HepG2 (cell line): Measurements from ENCODE around the gene IQGAP3. TPM values are rescaled to one million over a fixed set of nuclear protein-coding genes. Genes with fewer than 3 reads are reported as not detected.

Experiments used
- ATAC-seq: fragments of 200-7000 bp; cut with Tn5 transposase; 3 replicates; pipeline ENCODE4 v1.9.1; 2020; ENCODE audit warnings: mild to moderate bottlenecking, moderate library complexity
- BruUV-seq: library from RNA; stranded (reverse); fragments of 400-500 nt; replicated peaks from 2 replicates; lab custom pipeline; 2021; lab: Mats Ljungman, UMichigan
- CTCF ChIA-PET: fragments of 300-600 bp; formaldehyde crosslinking; extraction: SDS; loops from one replicate; lab custom pipeline; 2021; ENCODE audit warnings: low total read pairs, inconsistent platforms, low intra/inter-chr PET ratio; lab: Yijun Ruan, JAX
- POLR2A ChIA-PET: fragments of 350-600 bp; sonication (Branson Sonifier 250); formaldehyde crosslinking; loops from one replicate; lab custom pipeline; 2020; ENCODE audit warnings: antibody characterized with exemption, inconsistent platforms; lab: Yijun Ruan, JAX
- DNase-seq: peaks from one replicate; pipeline ENCODE4 v3.0.0-alpha.2; 2015; ENCODE audit warnings: low spot score
- FAIRE-seq: peaks from 3 replicates; lab custom pipeline; 2011; peaks lifted over from hg19 to GRCh38; lab: Jason Lieb, UNC
- H2AFZ ChIP-seq: one replicate; pipeline ENCODE4 v1.6.1; 2011; ENCODE audit warnings: low read length, inconsistent platforms
- H3K27ac ChIP-seq: fragments of 300-600 bp; 3 replicates; pipeline ENCODE4 v1.8.0; 2011; ENCODE audit warnings: mixed run types, mild to moderate bottlenecking, mixed read lengths, low read length, inconsistent platforms; ENCODE audit not compliant: insufficient read depth; ENCODE audit errors: extremely low read length
- H3K27me3 ChIP-seq, 2 experiments: fragments of 200-600 bp in 1 of 2; 2 replicates in 1 of 2; 3 replicates in 1 of 2; pipeline versions ENCODE4 v1.6.0 to v1.8.0; 2011; ENCODE audit warnings: low read length in 2 of 2, mild to moderate bottlenecking in 2 of 2, moderate library complexity in 2 of 2, inconsistent platforms in 1 of 2; ENCODE audit not compliant: insufficient read depth in 2 of 2, control insufficient read depth in 1 of 2
- H3K36me3 ChIP-seq, 2 experiments: fragments of 200-600 bp in 1 of 2; replicated peaks in 1 of 2; 2 replicates in 1 of 2; 3 replicates in 1 of 2; pipeline versions ENCODE4 v1.5.1 to v1.8.0; 2011; ENCODE audit warnings: low read length in 2 of 2, inconsistent platforms in 1 of 2; ENCODE audit not compliant: insufficient read depth in 2 of 2, control insufficient read depth in 1 of 2
- H3K4me1 ChIP-seq: 2 replicates; pipeline ENCODE4 v1.5.1; 2012; ENCODE audit warnings: low read length, inconsistent platforms; ENCODE audit not compliant: insufficient read depth
- H3K4me2 ChIP-seq: 2 replicates; pipeline ENCODE4 v1.6.0; 2011; ENCODE audit warnings: low read depth, low read length, inconsistent platforms
- H3K4me3 ChIP-seq, 3 experiments: fragments of 200-600 bp in 1 of 3; sonication (generic), shearing (Covaris generic) in 1 of 3; replicated peaks in 1 of 3; 2 replicates each; pipeline ENCODE4 v1.5.1; 2011 to 2016; ENCODE audit warnings: low read length in 3 of 3, inconsistent platforms in 2 of 3, low read depth in 2 of 3, mild to moderate bottlenecking in 2 of 3, control low read depth in 1 of 3, mixed read lengths in 1 of 3; ENCODE audit not compliant: insufficient read depth in 1 of 3
- H3K79me2 ChIP-seq: one replicate; pipeline ENCODE4 v1.6.1; 2011; ENCODE audit warnings: low read length, inconsistent platforms; ENCODE audit not compliant: insufficient read depth
- H3K9ac ChIP-seq: 2 replicates; pipeline ENCODE4 v1.6.0; 2011; ENCODE audit warnings: mild to moderate bottlenecking, low read depth, low read length, inconsistent platforms; ENCODE audit not compliant: insufficient read depth
- H3K9me3 ChIP-seq: 2 replicates; pipeline ENCODE4 v1.5.1; 2012; ENCODE audit warnings: mild to moderate bottlenecking, low read length
- H4K20me1 ChIP-seq: 2 replicates; pipeline ENCODE4 v1.6.0; 2011; ENCODE audit warnings: inconsistent platforms, mild to moderate bottlenecking, low read length, moderate library complexity; ENCODE audit not compliant: insufficient read depth
- ELF3 ChIP-seq: IDR thresholded peaks from 2 replicates; pipeline ENCODE4 v1.6.1; 2016; ENCODE audit warnings: missing genetic modification reagents, missing compliant biosample characterization
- FOSL2 ChIP-seq: sonication (generic); formaldehyde crosslinking; IDR thresholded peaks from 2 replicates; pipeline ENCODE4 v1.4.0; 2020; ENCODE audit warnings: missing genetic modification reagents
- HHEX ChIP-seq: IDR thresholded peaks from 2 replicates; pipeline ENCODE4 v1.6.1; 2016; ENCODE audit warnings: control low read depth
- HMGA1 ChIP-seq: sonication (generic); formaldehyde crosslinking; conservative IDR thresholded peaks from 2 replicates; pipeline ENCODE4 v1.4.0; 2020; ENCODE audit warnings: missing genetic modification reagents
- KLF6 ChIP-seq: IDR thresholded peaks from 2 replicates; pipeline ENCODE4 v1.8.0; 2016; ENCODE audit warnings: missing biosample characterization, missing genetic modification reagents
- MLLT10 ChIP-seq: sonication (generic); formaldehyde crosslinking; IDR thresholded peaks from 2 replicates; pipeline ENCODE4 v1.4.0; 2020; ENCODE audit warnings: missing genetic modification reagents
- NAIF1 ChIP-seq: sonication (generic); formaldehyde crosslinking; IDR thresholded peaks from 2 replicates; pipeline ENCODE4 v1.5.0; 2020; ENCODE audit warnings: mild to moderate bottlenecking, missing genetic modification reagents, borderline replicate concordance
- NFYB ChIP-seq: sonication (generic); formaldehyde crosslinking; IDR thresholded peaks from 2 replicates; pipeline ENCODE4 v1.4.0; 2020; ENCODE audit warnings: missing genetic modification reagents
- NFYC ChIP-seq: IDR thresholded peaks from 2 replicates; pipeline ENCODE4 v1.6.1; 2016; ENCODE audit warnings: missing genetic modification reagents, missing compliant biosample characterization
- SRSF4 ChIP-seq: fragments of 200-400 bp; formaldehyde crosslinking; IDR thresholded peaks from one replicate; pipeline ENCODE4 v1.6.1; 2018; ENCODE audit warnings: mild to moderate bottlenecking, low read depth, low read length, moderate library complexity; ENCODE audit not compliant: poor library complexity, severe bottlenecking
- ZC3H4 ChIP-seq: sonication (generic); formaldehyde crosslinking; IDR thresholded peaks from 2 replicates; pipeline ENCODE4 v1.4.0; 2020; ENCODE audit warnings: missing genetic modification reagents, borderline replicate concordance
- ZNF260 ChIP-seq: sonication (generic); formaldehyde crosslinking; IDR thresholded peaks from 2 replicates; pipeline ENCODE4 v1.4.0; 2020; ENCODE audit warnings: missing genetic modification reagents, low read depth, mild to moderate bottlenecking, borderline replicate concordance
- ZNF264 ChIP-seq: sonication (generic); formaldehyde crosslinking; IDR thresholded peaks from 2 replicates; pipeline ENCODE4 v1.4.0; 2020; ENCODE audit warnings: missing genetic modification reagents
- ZNF782 ChIP-seq: sonication (generic); formaldehyde crosslinking; IDR thresholded peaks from 2 replicates; pipeline ENCODE4 v1.4.0; 2020; ENCODE audit warnings: missing genetic modification reagents, mild to moderate bottlenecking, borderline replicate concordance
- WGBS: methylation state at CpG from one replicate; pipeline ENCODE4 v1.1.6; 2017; ENCODE audit warnings: low lambda C conversion rate; 5-methylcytosine and 5-hydroxymethylcytosine counted together
- in situ Hi-C: cut with HindIII; loops from 2 replicates; pipeline ENCODE4 v1.10.0; 2017; ENCODE audit warnings: low pct_unique_long_range_greater_than_20kb; ENCODE audit not compliant: extremely low pct_ligation_motif_present
- intact Hi-C: fragments of 100-400 bp; cut with micrococcal nuclease; formaldehyde crosslinking; loops from one replicate; pipeline ENCODE4 v1.10.0; 2022; ENCODE audit not compliant: unreplicated experiment
- polyA plus RNA-seq, 8 experiments: library from polyadenylated mRNA; depleted of rRNA in 3 of 8; stranded (reverse) in 7 of 8; unstranded in 1 of 8; fragments of >200 nt; fragmentation: Illumina TruSeq in 4 of 8; extraction: Trizol in 4 of 8; gene quantifications; 2 replicates each; pipeline versions ENCODE4 v1.2.1 to v1.2.3, GENCODE V29; 2011 to 2016; ENCODE audit warnings: low read depth in 4 of 8, missing spikeins in 1 of 8, mixed read lengths in 1 of 8; ENCODE audit not compliant: insufficient read depth in 1 of 8
- total RNA-seq, 5 experiments: library from RNA; depleted of rRNA; stranded (reverse); fragments of >200 nt; fragmentation: Illumina TruSeq; extraction: Trizol; gene quantifications; 2 replicates each; pipeline ENCODE4 v1.2.3, GENCODE V29; 2016; ENCODE audit warnings: low read depth in 1 of 5
- TF ChIP-seq, protein P1 (sequence below): sonication (generic); formaldehyde crosslinking; IDR thresholded peaks from 2 replicates; pipeline ENCODE4 v1.9.0; 2021; ENCODE audit warnings: missing genetic modification reagents, mild to moderate bottlenecking, borderline replicate concordance
- TF ChIP-seq, protein P2 (sequence below): IDR thresholded peaks from 2 replicates; pipeline ENCODE4 v1.6.1; 2016; ENCODE audit warnings: mild to moderate bottlenecking, missing biosample characterization, missing genetic modification reagents
- TF ChIP-seq, protein P3 (sequence below): sonication (generic); formaldehyde crosslinking; IDR thresholded peaks from 2 replicates; pipeline ENCODE4 v1.4.0; 2020; ENCODE audit warnings: missing genetic modification reagents
- TF ChIP-seq, protein P4 (sequence below): sonication (generic); formaldehyde crosslinking; IDR thresholded peaks from 2 replicates; pipeline ENCODE4 v1.4.0; 2020; ENCODE audit warnings: missing genetic modification reagents, borderline replicate concordance

Gene IQGAP3
- total and polyA plus RNA-seq, 2 of the 13 experiments (the other 11 are each of a cell fraction or from before 2014, with no cell fraction given): 13.5 to 14.1 TPM

DNA sequence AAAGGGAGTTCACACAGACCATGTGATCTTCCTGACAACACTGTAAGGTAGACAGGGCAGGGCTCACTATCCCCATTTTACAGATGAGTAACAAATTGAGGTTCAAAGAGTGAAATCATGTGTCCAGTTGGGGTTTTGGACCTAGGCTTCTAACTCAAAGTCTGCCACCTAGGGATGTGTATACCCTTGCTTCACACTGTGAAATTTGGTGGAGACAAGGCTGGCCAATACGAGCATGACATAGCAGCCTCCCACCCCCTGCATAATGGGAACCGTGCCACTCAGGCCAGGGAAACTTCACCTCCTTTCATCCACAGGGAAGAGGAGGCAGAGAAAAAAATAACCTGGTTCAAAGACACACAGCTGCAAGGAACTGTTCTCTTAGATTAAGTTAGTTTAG lies 6.8 kb downstream of the IQGAP3 start (continued):
- TF ChIP-seq, protein P1, sequence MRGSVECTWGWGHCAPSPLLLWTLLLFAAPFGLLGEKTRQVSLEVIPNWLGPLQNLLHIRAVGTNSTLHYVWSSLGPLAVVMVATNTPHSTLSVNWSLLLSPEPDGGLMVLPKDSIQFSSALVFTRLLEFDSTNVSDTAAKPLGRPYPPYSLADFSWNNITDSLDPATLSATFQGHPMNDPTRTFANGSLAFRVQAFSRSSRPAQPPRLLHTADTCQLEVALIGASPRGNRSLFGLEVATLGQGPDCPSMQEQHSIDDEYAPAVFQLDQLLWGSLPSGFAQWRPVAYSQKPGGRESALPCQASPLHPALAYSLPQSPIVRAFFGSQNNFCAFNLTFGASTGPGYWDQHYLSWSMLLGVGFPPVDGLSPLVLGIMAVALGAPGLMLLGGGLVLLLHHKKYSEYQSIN (CRISPR knock-in tag): no peak
- no peak for TF ChIP-seq NFYB (CRISPR knock-in tag)
- TF ChIP-seq KLF6: no peak
- no peak for TF ChIP-seq ZC3H4
- no peak for TF ChIP-seq ZNF782
- TF ChIP-seq ELF3 (CRISPR knock-in tag): no peak
- no peak for TF ChIP-seq NFYC (CRISPR knock-in tag)
- no peak for TF ChIP-seq FOSL2
- TF ChIP-seq HHEX (CRISPR knock-in tag): no peak
- TF ChIP-seq, protein P2, sequence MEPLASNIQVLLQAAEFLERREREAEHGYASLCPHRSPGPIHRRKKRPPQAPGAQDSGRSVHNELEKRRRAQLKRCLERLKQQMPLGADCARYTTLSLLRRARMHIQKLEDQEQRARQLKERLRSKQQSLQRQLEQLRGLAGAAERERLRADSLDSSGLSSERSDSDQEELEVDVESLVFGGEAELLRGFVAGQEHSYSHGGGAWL (CRISPR knock-in tag): no peak
- TF ChIP-seq NAIF1 (CRISPR knock-in tag): no peak
- no peak for TF ChIP-seq ZNF264 (CRISPR knock-in tag)

DNA sequence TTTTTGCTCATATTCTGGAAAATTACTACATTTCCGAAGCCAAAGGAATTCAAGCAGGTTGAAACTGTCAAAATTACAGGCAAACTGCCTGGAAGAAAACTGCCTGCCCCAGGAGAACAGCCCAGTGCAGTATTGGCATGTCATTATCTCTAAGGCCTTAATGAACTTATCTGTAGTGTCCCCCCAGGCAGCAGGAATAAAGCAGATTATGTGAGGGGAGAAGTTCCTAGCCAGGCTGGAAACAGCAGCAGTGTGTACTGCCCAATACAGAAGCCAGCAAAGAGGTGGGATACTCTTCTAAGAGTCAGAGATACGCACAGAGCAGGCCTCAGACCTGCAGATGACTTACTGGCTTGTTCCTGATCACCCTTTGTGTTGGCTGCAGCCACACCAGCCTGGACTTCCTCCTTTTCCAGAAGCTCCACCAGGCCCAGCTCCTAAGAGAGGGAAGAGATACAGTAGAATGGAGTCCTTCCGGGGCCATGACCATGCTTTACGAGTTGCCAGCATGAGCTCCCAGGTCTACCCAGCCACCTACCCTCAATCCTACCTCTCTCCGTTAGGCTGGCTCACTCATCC lies 11.7 kb downstream of the IQGAP3 start:
- H3K4me1 ChIP-seq: no peaks in the 10 kb centered on the region
- no peak overlapping the region for H2AFZ ChIP-seq
- no peak for FAIRE-seq
- no peaks in the 10 kb centered on the region for H3K27me3 ChIP-seq
- POLR2A ChIA-PET: no interaction called here
- no peak for ATAC-seq
- no peaks in the 10 kb centered on the region for H4K20me1 ChIP-seq
- 72% methylated on average over 5 of the region's 5 CpGs for WGBS
- DNase-seq: no peak
- intact Hi-C loops: no loop called here
- no peaks in the 10 kb centered on the region for H3K79me2 ChIP-seq
- CTCF ChIA-PET: no interaction called here
- no peak overlapping the region for H3K9ac ChIP-seq
- peaks cover 15 to 48% of the 10 kb centered on the region in 2 experiments; a peak in 4 of 5 replicates for H3K36me3 ChIP-seq
- H3K9me3 ChIP-seq: no peaks in the 10 kb centered on the region
- H3K27ac ChIP-seq: no peak overlapping the region
- H3K4me3 ChIP-seq: no peak overlapping the region
- H3K4me2 ChIP-seq: no peak overlapping the region
- in situ Hi-C loops: no loop called here
- BruUV-seq: no TSS peak
- TF ChIP-seq, protein P3, sequence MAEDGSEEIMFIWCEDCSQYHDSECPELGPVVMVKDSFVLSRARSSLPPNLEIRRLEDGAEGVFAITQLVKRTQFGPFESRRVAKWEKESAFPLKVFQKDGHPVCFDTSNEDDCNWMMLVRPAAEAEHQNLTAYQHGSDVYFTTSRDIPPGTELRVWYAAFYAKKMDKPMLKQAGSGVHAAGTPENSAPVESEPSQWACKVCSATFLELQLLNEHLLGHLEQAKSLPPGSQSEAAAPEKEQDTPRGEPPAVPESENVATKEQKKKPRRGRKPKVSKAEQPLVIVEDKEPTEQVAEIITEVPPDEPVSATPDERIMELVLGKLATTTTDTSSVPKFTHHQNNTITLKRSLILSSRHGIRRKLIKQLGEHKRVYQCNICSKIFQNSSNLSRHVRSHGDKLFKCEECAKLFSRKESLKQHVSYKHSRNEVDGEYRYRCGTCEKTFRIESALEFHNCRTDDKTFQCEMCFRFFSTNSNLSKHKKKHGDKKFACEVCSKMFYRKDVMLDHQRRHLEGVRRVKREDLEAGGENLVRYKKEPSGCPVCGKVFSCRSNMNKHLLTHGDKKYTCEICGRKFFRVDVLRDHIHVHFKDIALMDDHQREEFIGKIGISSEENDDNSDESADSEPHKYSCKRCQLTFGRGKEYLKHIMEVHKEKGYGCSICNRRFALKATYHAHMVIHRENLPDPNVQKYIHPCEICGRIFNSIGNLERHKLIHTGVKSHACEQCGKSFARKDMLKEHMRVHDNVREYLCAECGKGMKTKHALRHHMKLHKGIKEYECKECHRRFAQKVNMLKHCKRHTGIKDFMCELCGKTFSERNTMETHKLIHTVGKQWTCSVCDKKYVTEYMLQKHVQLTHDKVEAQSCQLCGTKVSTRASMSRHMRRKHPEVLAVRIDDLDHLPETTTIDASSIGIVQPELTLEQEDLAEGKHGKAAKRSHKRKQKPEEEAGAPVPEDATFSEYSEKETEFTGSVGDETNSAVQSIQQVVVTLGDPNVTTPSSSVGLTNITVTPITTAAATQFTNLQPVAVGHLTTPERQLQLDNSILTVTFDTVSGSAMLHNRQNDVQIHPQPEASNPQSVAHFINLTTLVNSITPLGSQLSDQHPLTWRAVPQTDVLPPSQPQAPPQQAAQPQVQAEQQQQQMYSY (CRISPR knock-in tag): no peak
- TF ChIP-seq MLLT10 (CRISPR knock-in tag): no peak
- no peak for TF ChIP-seq SRSF4
- TF ChIP-seq, protein P4, sequence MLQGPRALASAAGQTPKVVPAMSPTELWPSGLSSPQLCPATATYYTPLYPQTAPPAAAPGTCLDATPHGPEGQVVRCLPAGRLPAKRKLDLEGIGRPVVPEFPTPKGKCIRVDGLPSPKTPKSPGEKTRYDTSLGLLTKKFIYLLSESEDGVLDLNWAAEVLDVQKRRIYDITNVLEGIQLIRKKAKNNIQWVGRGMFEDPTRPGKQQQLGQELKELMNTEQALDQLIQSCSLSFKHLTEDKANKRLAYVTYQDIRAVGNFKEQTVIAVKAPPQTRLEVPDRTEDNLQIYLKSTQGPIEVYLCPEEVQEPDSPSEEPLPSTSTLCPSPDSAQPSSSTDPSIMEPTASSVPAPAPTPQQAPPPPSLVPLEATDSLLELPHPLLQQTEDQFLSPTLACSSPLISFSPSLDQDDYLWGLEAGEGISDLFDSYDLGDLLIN (CRISPR knock-in tag): no peak
- TF ChIP-seq ZNF260: no peak
- no peak for TF ChIP-seq HMGA1 (CRISPR knock-in tag)
